Esophagus squamous epithelium (tissue), 5 donors: ENCODE results near the gene APOBEC3G. TPM values are rescaled to one million over a fixed set of nuclear protein-coding genes. Genes with fewer than 3 reads are reported as not detected.
"Not testable (repeated sequence)": the region's sequence is repeated elsewhere in the genome, so short reads cannot be mapped to it uniquely, and the experiment has no call there.

Source experiments
- DNase-seq: peaks from one replicate; lab custom pipeline; 2025; lab: John Stamatoyannopoulos, UW
- H3K27ac ChIP-seq, 4 donors: fragments of 200-600 bp; sonication (generic); one replicate each; pipeline ENCODE4 v1.5.1; 2016 to 2019; ENCODE audit warnings: mild to moderate bottlenecking in 1 of 4
- H3K27me3 ChIP-seq, 4 donors: fragments of 200-600 bp; sonication (generic); 1 replicate in 3 of 4; 2 replicates in 1 of 4; pipeline versions ENCODE4 v1.5.1 to v1.6.0; 2017 to 2021; ENCODE audit warnings: antibody characterized with exemption in 1 of 4
- H3K36me3 ChIP-seq, 3 donors: fragments of 200-600 bp; sonication (generic); one replicate each; pipeline ENCODE4 v1.5.1; 2016 to 2019
- H3K4me1 ChIP-seq, 3 donors: fragments of 200-600 bp; sonication (generic); one replicate each; pipeline ENCODE4 v1.5.1; 2017 to 2019
- H3K4me3 ChIP-seq, 4 donors: fragments of 200-600 bp; sonication (generic); 1 replicate in 3 of 4; 2 replicates in 1 of 4; pipeline ENCODE4 v1.5.1; 2016 to 2019; ENCODE audit warnings: mild to moderate bottlenecking in 2 of 4, moderate library complexity in 1 of 4
- H3K9me3 ChIP-seq, 3 donors: fragments of 200-600 bp; sonication (generic); one replicate each; pipeline ENCODE4 v1.5.1; 2016 to 2019
- POLR2A ChIP-seq, 4 donors: fragments of 450-650 bp; IDR thresholded peaks; one replicate each; pipeline ENCODE4 v1.6.1; 2017; ENCODE audit warnings: antibody characterized with exemption in 4 of 4, mild to moderate bottlenecking in 4 of 4, moderate library complexity in 3 of 4
- WGBS, 2 donors: methylation state at CpG; one replicate each; pipeline ENCODE4 v1.1.5; 2018; 5-methylcytosine and 5-hydroxymethylcytosine counted together
- intact Hi-C: fragments of 100-400 bp; cut with DNase I; formaldehyde crosslinking; loops from one replicate; pipeline ENCODE4 v1.15.0; 2022
- total RNA-seq, 4 donors: library from RNA; depleted of rRNA; stranded (reverse); fragments of >200 nt; gene quantifications; one replicate each; pipeline ENCODE4 v1.1.0, GENCODE V29; 2016
- TF ChIP-seq, protein P1 (sequence below), 6 experiments: fragments of 450-650 bp in 4 of 6; fragments of 200-600 bp in 2 of 6; sonication (generic) in 2 of 6; IDR thresholded peaks; one replicate each; pipeline ENCODE4 v1.5.1; 2016 to 2019; ENCODE audit warnings: antibody characterized with exemption in 6 of 6, mild to moderate bottlenecking in 4 of 6, moderate library complexity in 4 of 6
- donor health status: DM: yes; HTN: yes; CAD: no.

The APOBEC3G gene
- total RNA-seq, 4 donors from 2014 or later = 0.91 to 12.1 (median 6.5) TPM

DNA sequence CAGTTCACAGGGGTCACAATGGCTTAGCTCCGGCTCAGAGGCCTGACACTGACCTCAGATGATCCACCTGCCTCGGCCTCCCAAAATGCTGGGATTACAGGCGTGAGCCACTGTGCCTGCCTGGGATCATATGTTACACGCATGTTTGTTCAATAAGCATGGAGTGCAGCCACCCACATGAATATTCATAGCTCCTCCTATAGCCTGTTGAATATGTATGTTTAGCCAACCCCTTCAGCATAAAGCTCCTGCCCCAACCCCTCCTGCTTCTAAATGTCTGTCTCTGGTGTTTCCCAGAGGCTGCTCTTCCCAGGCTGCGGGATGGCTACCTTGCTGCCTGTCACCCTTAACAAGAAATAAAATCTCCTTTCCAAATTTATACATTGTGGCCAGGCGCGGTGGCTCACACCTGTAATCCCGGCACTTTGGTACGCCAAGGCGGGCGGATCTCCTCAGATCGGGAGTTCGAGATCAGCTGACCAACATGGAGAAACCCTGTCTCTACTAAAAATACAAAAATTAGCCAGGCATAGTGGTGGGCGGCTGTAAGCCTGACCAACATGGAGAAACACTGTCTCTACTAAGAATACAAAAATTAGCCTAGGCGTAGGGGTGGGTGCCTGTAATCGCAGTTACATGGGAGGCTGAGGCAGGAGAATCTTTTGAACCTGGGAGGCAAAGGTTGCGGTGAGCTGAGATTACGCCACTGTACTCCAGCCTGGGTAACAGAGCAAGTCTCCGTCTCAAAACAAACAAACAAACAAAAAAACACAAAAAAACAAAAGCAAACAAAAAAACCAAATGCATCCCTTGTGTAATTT is 37.6 kb upstream of the APOBEC3G start:
- peak overlapping the region in 2 of 4 donors; percentile 64 to 74 for H3K4me3 ChIP-seq
- intact Hi-C loops = no loop called here

DNA sequence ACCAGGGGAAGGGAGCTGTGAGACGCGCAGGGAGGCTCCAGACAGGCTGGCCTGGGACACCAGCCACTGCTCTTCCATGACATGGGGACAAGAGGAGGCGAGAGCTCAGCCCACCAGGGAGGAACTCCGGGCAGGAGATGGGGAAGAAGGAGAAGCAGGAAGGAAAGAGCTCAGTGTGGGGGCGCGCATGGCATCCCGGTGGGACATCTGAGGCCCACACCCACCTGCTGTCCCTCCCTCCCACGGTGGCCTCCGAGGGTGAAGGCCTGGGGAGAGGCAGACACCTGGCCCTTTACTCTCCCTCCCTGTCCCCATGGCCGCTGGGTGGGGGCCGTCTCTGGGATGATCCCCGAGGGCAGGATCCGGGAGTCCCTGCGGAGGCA is 36.9 kb upstream of the APOBEC3G start:
- intact Hi-C loops = not testable (repeated sequence)
- peak overlapping the region; percentile 52 to 74 (median 60) for H3K4me3 ChIP-seq
- H3K4me1 ChIP-seq = peaks cover 0 to 18% (median 11%) of the 10 kb centered on the region in 3 donors

More for the DNA sequence above, 37.6 kb upstream of the APOBEC3G start:
- DNase-seq = no peak
- no peaks in the 10 kb centered on the region for H3K9me3 ChIP-seq
- peaks cover 0 to 10% (median 0%) of the 10 kb centered on the region in 3 donors for H3K36me3 ChIP-seq
- WGBS, 2 donors = 73 to 90% methylated on average over 12 to 16 of the region's 19 CpGs
- TF ChIP-seq, protein P1, sequence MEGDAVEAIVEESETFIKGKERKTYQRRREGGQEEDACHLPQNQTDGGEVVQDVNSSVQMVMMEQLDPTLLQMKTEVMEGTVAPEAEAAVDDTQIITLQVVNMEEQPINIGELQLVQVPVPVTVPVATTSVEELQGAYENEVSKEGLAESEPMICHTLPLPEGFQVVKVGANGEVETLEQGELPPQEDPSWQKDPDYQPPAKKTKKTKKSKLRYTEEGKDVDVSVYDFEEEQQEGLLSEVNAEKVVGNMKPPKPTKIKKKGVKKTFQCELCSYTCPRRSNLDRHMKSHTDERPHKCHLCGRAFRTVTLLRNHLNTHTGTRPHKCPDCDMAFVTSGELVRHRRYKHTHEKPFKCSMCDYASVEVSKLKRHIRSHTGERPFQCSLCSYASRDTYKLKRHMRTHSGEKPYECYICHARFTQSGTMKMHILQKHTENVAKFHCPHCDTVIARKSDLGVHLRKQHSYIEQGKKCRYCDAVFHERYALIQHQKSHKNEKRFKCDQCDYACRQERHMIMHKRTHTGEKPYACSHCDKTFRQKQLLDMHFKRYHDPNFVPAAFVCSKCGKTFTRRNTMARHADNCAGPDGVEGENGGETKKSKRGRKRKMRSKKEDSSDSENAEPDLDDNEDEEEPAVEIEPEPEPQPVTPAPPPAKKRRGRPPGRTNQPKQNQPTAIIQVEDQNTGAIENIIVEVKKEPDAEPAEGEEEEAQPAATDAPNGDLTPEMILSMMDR (IDR thresholded peaks at IDR 0.05) = no peak
- TF ChIP-seq POLR2A (IDR thresholded peaks at IDR 0.05) = no peak
- peaks cover 0 to 18% (median 11%) of the 10 kb centered on the region in 3 donors for H3K4me1 ChIP-seq
- peak overlapping the region; percentile 82 to 95 (median 90) for H3K27ac ChIP-seq
- no peaks in the 10 kb centered on the region for H3K27me3 ChIP-seq

DNA sequence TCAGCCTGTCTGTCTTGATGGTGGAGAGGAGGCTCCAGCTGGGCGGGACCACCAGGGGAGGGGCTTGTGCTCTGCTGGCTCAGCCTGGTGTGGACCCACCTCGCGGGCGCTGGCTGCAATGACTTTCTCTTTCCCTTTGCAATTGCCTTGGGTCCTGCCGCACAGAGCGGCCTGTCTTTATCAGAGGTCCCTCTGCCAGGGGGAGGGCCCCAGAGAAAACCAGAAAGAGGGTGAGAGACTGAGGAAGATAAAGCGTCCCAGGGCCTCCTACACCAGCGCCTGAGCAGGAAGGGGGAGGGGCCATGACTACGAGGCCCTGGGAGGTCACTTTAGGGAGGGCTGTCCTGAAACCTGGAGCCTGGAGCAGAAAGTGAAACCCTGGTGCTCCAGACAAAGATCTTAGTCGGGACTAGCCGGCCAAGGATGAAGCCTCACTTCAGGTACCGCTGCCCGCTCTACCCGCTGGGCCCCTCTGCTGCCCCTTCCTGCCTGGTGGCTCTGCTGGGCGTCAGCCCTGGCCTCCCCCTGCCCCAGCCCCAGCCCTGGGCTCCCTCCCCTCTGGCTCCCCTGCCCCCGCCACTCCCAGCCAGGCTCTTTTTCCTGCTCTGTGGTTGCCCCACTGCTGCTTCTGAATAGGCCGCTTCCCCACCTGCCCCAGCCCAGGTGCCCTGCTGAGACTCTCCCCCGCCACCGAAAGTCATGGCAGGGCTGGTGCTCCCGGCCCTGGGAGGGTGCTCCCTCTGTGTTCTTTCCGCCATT is 36.4 kb upstream of the APOBEC3G start, which contains the start of gene APOBEC3F:
Gene APOBEC3F (plus strand): TSS at position 327 of the 759 bp plus-strand sequence. CDS start 97 bp downstream, at position 424.
- intact Hi-C loops, H3K27me3 ChIP-seq, DNase-seq, H3K9me3 ChIP-seq: not testable (repeated sequence)
- peak in 1 of 4 donors; percentile 47 for TF ChIP-seq POLR2A (IDR thresholded peaks at IDR 0.05)
- Histone ChIP-seq H3K4me1 (peaks cover 0 to 18% (median 11%) of the 10 kb centered on the region in 3 donors), H3K36me3 (peaks cover 0 to 21% (median 0%) of the 10 kb centered on the region in 3 donors), H3K27ac (peak within 1 kb of the TSS; percentile 82 to 95 (median 90)), H3K4me3 (peak within 1 kb of the TSS; percentile 52 to 74 (median 60))
- WGBS, 2 donors = 0% methylated on average over 5 to 7 of the region's 21 CpGs

More for the DNA sequence above, 36.9 kb upstream of the APOBEC3G start:
- peak overlapping the region; percentile 82 to 95 (median 90) for H3K27ac ChIP-seq
- H3K9me3 ChIP-seq, H3K27me3 ChIP-seq, DNase-seq: not testable (repeated sequence)
- H3K36me3 ChIP-seq = peaks cover 0 to 15% (median 0%) of the 10 kb centered on the region in 3 donors
- 28 to 59% methylated on average over 5 to 9 of the region's 14 CpGs for WGBS, 2 donors

DNA sequence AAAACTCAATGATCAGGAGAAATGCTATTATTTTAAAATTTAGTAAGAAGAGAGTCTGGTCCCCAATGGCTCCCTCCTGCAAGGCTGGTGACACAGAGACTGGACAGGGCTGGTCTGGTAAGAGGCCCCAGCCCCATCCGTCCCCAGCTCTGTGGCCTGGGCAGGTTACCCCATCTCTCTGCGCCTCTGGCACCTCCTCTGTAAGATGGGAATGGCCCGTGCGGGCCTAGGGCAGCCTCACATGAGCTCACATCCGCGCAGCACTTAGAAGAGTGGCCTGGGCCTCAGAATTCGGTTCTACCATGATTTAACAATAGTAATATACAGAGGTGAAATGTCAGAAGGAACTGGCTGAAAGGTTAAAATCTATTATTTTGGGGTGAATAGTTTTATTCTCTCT is 35.2 kb upstream of the APOBEC3G start:
- no peak for DNase-seq
- Histone ChIP-seq H3K27ac (no peak overlapping the region), H3K36me3 (peaks cover 0 to 26% (median 0%) of the 10 kb centered on the region in 3 donors), H3K27me3 (no peaks in the 10 kb centered on the region), H3K4me3 (no peak overlapping the region), H3K4me1 (peaks cover 0 to 18% (median 11%) of the 10 kb centered on the region in 3 donors), H3K9me3 (no peaks in the 10 kb centered on the region)
- TF ChIP-seq POLR2A (IDR thresholded peaks at IDR 0.05) = no peak
- TF ChIP-seq, protein P1 (IDR thresholded peaks at IDR 0.05) = no peak
- WGBS, 2 donors = 84 to 94% methylated on average over 4 to 7 of the region's 7 CpGs
- intact Hi-C loops = no loop called here

DNA sequence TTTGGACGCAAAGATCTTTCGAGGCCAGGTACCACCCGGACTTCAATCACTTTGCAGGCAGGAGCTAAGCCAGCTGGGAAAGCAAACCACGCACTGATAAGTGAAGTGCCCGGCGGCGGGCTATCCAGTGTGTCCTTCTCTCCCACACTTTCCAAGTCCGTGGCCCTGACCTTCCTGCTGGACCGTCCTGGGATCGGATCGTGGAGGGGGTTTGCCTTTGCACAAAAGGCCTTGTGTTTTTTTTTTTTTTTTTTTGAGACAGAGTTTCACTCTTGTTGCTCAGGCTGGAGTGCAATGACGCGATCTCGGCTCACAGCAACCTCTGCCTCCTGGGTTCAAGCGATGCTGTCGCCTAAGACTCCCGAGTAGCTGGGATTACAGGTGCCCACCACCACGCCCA is 34.0 kb upstream of the APOBEC3G start:
- 93 to 96% methylated on average over 18 of the region's 18 CpGs for WGBS, 2 donors
- H3K4me1 ChIP-seq = peaks cover 0 to 18% (median 11%) of the 10 kb centered on the region in 3 donors
- H3K27ac ChIP-seq, H3K27me3 ChIP-seq, H3K4me3 ChIP-seq, intact Hi-C loops, DNase-seq, H3K9me3 ChIP-seq: not testable (repeated sequence)
- peaks cover 0 to 26% (median 0%) of the 10 kb centered on the region in 3 donors for H3K36me3 ChIP-seq

DNA sequence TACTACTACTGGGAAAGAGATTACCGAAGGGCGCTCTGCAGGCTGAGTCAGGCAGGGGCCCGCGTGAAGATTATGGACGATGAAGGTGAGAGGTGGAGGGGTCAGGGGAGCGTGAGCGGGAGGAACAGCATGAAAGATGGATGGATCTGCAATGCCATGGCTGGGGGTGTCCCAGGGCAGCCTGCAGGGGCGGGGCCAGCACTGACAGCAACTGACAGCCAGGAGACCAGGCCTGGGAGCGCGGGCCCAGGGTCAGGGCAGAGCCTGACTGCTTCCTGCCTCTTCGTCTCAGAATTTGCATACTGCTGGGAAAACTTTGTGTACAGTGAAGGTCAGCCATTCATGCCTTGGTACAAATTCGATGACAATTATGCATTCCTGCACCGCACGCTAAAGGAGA is 31.9 kb upstream of the APOBEC3G start:
- DNase-seq, intact Hi-C loops: not testable (repeated sequence)

DNA sequence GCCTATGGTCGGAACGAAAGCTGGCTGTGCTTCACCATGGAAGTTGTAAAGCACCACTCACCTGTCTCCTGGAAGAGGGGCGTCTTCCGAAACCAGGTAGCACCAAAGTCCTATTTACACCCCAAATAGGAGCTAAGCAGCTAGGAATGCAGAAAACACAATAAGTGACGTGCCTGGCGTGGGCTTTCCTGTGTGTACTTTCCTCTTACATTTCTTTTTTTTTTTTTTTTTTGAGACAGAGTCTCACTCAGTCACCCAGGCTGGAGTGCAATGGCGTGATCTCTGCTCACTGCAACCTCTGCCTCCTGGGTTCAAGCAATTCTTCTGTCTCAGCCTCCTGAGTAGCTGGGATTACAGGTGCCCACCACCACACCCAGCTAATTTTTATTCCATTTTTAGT is 27.6 kb upstream of the APOBEC3G start:
- H3K4me1 ChIP-seq, intact Hi-C loops, H3K27ac ChIP-seq, DNase-seq, H3K4me3 ChIP-seq, H3K9me3 ChIP-seq, H3K27me3 ChIP-seq: not testable (repeated sequence)
- peaks cover 0 to 16% (median 0%) of the 10 kb centered on the region in 3 donors for H3K36me3 ChIP-seq
- 61 to 68% methylated on average over 7 of the region's 7 CpGs for WGBS, 2 donors

More for the DNA sequence above, 31.9 kb upstream of the APOBEC3G start:
- Histone ChIP-seq H3K36me3 (peaks cover 0 to 26% (median 0%) of the 10 kb centered on the region in 3 donors), H3K4me1 (peaks cover 0 to 14% (median 11%) of the 10 kb centered on the region in 3 donors)
- WGBS, 2 donors = 80 to 88% methylated on average over 7 to 14 of the region's 14 CpGs
- not testable (repeated sequence) for H3K4me3 ChIP-seq, H3K27me3 ChIP-seq, H3K9me3 ChIP-seq, H3K27ac ChIP-seq

DNA sequence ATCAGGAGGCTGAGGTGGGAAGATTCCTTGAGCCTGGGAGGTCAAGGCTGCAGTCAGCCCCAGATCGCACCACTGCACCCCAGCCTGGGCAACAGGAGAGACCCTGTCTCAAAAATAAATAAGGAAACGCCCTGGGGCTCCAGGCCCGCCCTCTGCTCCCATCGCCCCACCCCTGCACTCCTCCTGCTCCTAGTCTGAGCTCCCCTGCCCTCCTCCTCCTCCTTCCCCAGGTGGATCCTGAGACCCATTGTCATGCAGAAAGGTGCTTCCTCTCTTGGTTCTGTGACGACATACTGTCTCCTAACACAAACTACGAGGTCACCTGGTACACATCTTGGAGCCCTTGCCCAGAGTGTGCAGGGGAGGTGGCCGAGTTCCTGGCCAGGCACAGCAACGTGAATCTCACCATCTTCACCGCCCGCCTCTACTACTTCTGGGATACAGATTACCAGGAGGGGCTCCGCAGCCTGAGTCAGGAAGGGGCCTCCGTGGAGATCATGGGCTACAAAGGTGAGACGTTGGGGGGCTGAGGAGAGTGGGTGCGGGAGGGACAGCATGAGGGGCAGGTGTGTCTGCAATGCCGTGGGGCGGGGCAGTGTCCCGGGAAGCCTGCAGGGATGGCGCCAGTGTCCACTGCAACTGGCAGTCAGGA is 25.1 kb upstream of the APOBEC3G start:
- H3K27ac ChIP-seq, H3K36me3 ChIP-seq, H3K4me1 ChIP-seq, intact Hi-C loops, H3K4me3 ChIP-seq, H3K27me3 ChIP-seq, DNase-seq, H3K9me3 ChIP-seq: not testable (repeated sequence)
- WGBS, 2 donors = 66 to 85% methylated on average over 4 to 8 of the region's 18 CpGs
